ENCODE data around the gene DISP2.

DNA sequence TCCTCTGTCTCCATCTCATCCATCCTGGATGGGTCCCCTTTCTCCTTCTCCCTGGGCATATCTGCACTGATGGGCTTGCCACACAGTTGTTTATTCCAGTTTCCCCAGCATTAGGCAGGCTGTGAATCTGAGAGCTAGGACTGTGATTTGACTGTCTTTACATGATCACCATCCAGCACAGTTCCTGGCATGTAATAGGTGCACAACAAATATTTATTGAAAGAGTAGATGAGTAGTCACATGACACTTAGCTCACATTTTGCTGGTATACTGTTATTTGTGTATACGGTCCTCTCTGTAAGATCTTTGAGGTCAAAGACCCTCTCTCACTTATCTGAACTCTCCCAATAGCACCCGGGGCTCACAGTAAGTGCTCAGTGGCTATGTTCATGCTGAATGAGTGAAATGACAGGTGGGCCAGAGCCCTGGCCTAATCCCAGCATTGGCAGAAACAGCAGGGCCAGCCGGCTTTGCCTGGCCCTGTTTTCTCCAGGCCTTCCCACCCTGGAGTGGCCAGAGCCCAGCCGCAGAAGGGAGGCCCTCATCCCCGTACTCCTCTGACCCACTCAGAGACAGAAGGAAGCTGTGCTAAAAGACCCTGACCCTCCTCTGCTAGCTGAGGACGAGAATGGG lies 66.6 kb downstream of the DISP2 start:
- TF ChIP-seq, protein P1, sequence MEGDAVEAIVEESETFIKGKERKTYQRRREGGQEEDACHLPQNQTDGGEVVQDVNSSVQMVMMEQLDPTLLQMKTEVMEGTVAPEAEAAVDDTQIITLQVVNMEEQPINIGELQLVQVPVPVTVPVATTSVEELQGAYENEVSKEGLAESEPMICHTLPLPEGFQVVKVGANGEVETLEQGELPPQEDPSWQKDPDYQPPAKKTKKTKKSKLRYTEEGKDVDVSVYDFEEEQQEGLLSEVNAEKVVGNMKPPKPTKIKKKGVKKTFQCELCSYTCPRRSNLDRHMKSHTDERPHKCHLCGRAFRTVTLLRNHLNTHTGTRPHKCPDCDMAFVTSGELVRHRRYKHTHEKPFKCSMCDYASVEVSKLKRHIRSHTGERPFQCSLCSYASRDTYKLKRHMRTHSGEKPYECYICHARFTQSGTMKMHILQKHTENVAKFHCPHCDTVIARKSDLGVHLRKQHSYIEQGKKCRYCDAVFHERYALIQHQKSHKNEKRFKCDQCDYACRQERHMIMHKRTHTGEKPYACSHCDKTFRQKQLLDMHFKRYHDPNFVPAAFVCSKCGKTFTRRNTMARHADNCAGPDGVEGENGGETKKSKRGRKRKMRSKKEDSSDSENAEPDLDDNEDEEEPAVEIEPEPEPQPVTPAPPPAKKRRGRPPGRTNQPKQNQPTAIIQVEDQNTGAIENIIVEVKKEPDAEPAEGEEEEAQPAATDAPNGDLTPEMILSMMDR (IDR thresholded peaks at IDR 0.05), result no peak
- no peak for TF ChIP-seq EP300 (IDR thresholded peaks at IDR 0.05; ENCODE audit: low read depth)
- no peak for TF ChIP-seq POLR2AphosphoS5 (IDR thresholded peaks at IDR 0.05)
- no peak for TF ChIP-seq POLR2A (IDR thresholded peaks at IDR 0.05)
